Measurements from ENCODE around the gene OR52B2.

The OR52B2 gene

GRCh38 chr11:6132431-6132830 lies 37.7 kb downstream of the OR52B2 start:
- Histone ChIP-seq H3K36me3 (ENCODE audit: insufficient read depth, low read length) (no peaks in the 10 kb centered on the region), H3K9ac (ENCODE audit: low read length) (no peak overlapping the region), H2AFZ (ENCODE audit: low read length) (no peak overlapping the region), H3K9me3 (ENCODE audit: low read length) (no peaks in the 10 kb centered on the region), H3K27ac (ENCODE audit: low read depth, low read length, poor library complexity, severe bottlenecking) (no peak overlapping the region), H3K4me2 (ENCODE audit: low read length) (no peak overlapping the region), H3K4me1 (ENCODE audit: insufficient read depth, low read length, severe bottlenecking) (no peaks in the 10 kb centered on the region), H3K27me3 (ENCODE audit: insufficient read depth, low read length) (no peaks in the 10 kb centered on the region), H3K9me2 (ENCODE audit: low read depth, low read length) (no peaks in the 10 kb centered on the region), H3K79me2 (ENCODE audit: insufficient read depth, low read length) (no peaks in the 10 kb centered on the region), H3F3A (ENCODE audit: insufficient read depth, low read length) (no peaks in the 10 kb centered on the region), H3K4me3 (ENCODE audit: low read depth, low read length, poor library complexity, severe bottlenecking) (no peak overlapping the region), H4K20me1 (ENCODE audit: insufficient read depth, low read length) (no peaks in the 10 kb centered on the region)
- TF ChIP-seq EZH2 (IDR thresholded peaks at IDR 0.05; ENCODE audit: borderline replicate concordance, low read length), result no peak
- TF ChIP-seq, protein P1, sequence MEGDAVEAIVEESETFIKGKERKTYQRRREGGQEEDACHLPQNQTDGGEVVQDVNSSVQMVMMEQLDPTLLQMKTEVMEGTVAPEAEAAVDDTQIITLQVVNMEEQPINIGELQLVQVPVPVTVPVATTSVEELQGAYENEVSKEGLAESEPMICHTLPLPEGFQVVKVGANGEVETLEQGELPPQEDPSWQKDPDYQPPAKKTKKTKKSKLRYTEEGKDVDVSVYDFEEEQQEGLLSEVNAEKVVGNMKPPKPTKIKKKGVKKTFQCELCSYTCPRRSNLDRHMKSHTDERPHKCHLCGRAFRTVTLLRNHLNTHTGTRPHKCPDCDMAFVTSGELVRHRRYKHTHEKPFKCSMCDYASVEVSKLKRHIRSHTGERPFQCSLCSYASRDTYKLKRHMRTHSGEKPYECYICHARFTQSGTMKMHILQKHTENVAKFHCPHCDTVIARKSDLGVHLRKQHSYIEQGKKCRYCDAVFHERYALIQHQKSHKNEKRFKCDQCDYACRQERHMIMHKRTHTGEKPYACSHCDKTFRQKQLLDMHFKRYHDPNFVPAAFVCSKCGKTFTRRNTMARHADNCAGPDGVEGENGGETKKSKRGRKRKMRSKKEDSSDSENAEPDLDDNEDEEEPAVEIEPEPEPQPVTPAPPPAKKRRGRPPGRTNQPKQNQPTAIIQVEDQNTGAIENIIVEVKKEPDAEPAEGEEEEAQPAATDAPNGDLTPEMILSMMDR (IDR thresholded peaks at IDR 0.05; ENCODE audit: low read length), result no peak

DNA sequence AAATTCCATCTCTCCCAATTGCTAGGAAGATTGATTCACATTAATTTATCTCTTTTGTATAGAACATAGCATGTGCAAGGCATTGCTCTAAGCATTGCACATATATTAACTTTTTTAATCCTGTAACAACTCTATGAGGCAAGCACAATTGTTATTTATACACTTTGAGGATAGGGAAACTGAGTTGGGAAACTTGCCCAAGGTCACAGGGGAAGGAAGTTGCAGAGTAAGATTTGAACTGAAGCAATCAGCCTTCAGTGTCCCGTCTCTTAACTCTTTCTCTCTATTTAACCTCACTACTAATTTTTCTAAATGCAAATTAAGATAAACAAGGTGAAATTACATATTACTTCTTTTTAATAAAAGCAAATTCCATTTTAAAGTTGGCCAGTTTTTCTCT lies 40.5 kb downstream of the OR52B2 start:
- Histone ChIP-seq H3K27me3 (ENCODE audit: insufficient read depth, low read length) (no peaks in the 10 kb centered on the region), H3K9ac (ENCODE audit: low read length) (no peak overlapping the region), H3K4me1 (ENCODE audit: insufficient read depth, low read length, severe bottlenecking) (no peaks in the 10 kb centered on the region), H3K9me3 (ENCODE audit: low read length) (no peaks in the 10 kb centered on the region), H3K4me3 (ENCODE audit: low read depth, low read length, poor library complexity, severe bottlenecking) (no peak overlapping the region), H3K9me2 (ENCODE audit: low read depth, low read length) (no peaks in the 10 kb centered on the region), H3K36me3 (ENCODE audit: insufficient read depth, low read length) (no peaks in the 10 kb centered on the region), H2AFZ (ENCODE audit: low read length) (no peak overlapping the region), H3K27ac (ENCODE audit: low read depth, low read length, poor library complexity, severe bottlenecking) (no peak overlapping the region), H3F3A (ENCODE audit: insufficient read depth, low read length) (no peaks in the 10 kb centered on the region), H4K20me1 (ENCODE audit: insufficient read depth, low read length) (no peaks in the 10 kb centered on the region), H3K4me2 (ENCODE audit: low read length) (no peak overlapping the region), H3K79me2 (ENCODE audit: insufficient read depth, low read length) (no peaks in the 10 kb centered on the region)
- TF ChIP-seq, protein P1 (IDR thresholded peaks at IDR 0.05; ENCODE audit: low read length), result no peak
- no peak for TF ChIP-seq EZH2 (IDR thresholded peaks at IDR 0.05; ENCODE audit: borderline replicate concordance, low read length)

DNA sequence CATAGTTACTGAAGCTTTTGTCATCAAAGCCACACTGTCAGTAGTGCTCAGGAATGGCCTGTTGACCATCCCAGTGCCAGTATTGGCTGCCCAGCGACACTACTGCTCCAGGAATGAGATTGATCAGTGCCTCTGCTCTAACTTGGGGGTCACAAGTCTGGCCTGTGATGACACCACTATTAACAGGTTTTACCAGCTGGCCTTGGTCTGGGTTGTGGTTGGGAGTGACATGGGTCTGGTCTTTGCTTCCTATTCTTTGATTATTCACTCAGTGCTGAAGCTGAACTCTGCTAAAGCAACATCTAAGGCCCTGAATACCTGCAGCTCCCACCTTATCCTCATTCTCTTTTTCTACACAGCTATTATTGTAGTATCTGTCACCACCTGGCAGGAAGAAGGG lies 41.1 kb downstream of the OR52B2 start:
- H4K20me1 ChIP-seq (ENCODE audit: insufficient read depth, low read length), result no peaks in the 10 kb centered on the region
- no peak for TF ChIP-seq EZH2 (IDR thresholded peaks at IDR 0.05; ENCODE audit: borderline replicate concordance, low read length)
- TF ChIP-seq, protein P1 (IDR thresholded peaks at IDR 0.05; ENCODE audit: low read length), result no peak
- no peak overlapping the region for H3K9ac ChIP-seq (ENCODE audit: low read length)
- H3F3A ChIP-seq (ENCODE audit: insufficient read depth, low read length), result no peaks in the 10 kb centered on the region
- no peak overlapping the region for H2AFZ ChIP-seq (ENCODE audit: low read length)
- H3K9me2 ChIP-seq (ENCODE audit: low read depth, low read length), result no peaks in the 10 kb centered on the region
- H3K9me3 ChIP-seq (ENCODE audit: low read length), result no peaks in the 10 kb centered on the region
- no peaks in the 10 kb centered on the region for H3K79me2 ChIP-seq (ENCODE audit: insufficient read depth, low read length)
- H3K4me2 ChIP-seq (ENCODE audit: low read length), result no peak overlapping the region
- no peaks in the 10 kb centered on the region for H3K27me3 ChIP-seq (ENCODE audit: insufficient read depth, low read length)
- no peaks in the 10 kb centered on the region for H3K4me1 ChIP-seq (ENCODE audit: insufficient read depth, low read length, severe bottlenecking)
- H3K27ac ChIP-seq (ENCODE audit: low read depth, low read length, poor library complexity, severe bottlenecking), result no peak overlapping the region
- no peaks in the 10 kb centered on the region for H3K36me3 ChIP-seq (ENCODE audit: insufficient read depth, low read length)
- no peak overlapping the region for H3K4me3 ChIP-seq (ENCODE audit: low read depth, low read length, poor library complexity, severe bottlenecking)
